Testis (tissue), 3 donors: ENCODE results near the gene U2AF1L4. TPM values are rescaled to one million over a fixed set of nuclear protein-coding genes. Genes with fewer than 3 reads are reported as not detected.

ENCODE experiments used
- DNase-seq: peaks from one replicate; pipeline ENCODE4 v3.0.0-alpha.2; 2019
- H3K27ac ChIP-seq, 2 donors: fragments of 200-600 bp; sonication (generic); one replicate each; pipeline ENCODE4 v1.5.1; 2019
- H3K27me3 ChIP-seq: fragments of 200-600 bp; sonication (generic); one replicate; pipeline ENCODE4 v1.5.1; 2019
- H3K36me3 ChIP-seq: fragments of 200-600 bp; sonication (generic); one replicate; pipeline ENCODE4 v1.5.1; 2017; ENCODE audit warnings: low read depth; ENCODE audit errors: missing control alignments
- H3K4me1 ChIP-seq: fragments of 200-600 bp; sonication (generic); one replicate; pipeline ENCODE4 v1.5.1; 2019
- H3K4me3 ChIP-seq, 2 donors: fragments of 200-600 bp; sonication (generic); one replicate each; pipeline ENCODE4 v1.5.1; 2017 to 2019
- H3K9me3 ChIP-seq: fragments of 200-600 bp; sonication (generic); one replicate; pipeline ENCODE4 v1.5.1; 2017
- CTCF ChIP-seq, 3 experiments: fragments of 450-650 bp in 2 of 3; fragments of 200-600 bp in 1 of 3; sonication (generic) in 1 of 3; IDR thresholded peaks; one replicate each; pipeline ENCODE4 v1.5.1; 2016 to 2019; ENCODE audit warnings: antibody characterized with exemption in 3 of 3, mild to moderate bottlenecking in 2 of 3, moderate library complexity in 1 of 3
- POLR2A ChIP-seq: fragments of 450-650 bp; IDR thresholded peaks from one replicate; pipeline ENCODE4 v1.6.1; 2017; ENCODE audit warnings: antibody characterized with exemption, mild to moderate bottlenecking, moderate library complexity
- WGBS, 2 donors: methylation state at CpG; one replicate each; pipeline ENCODE4 v1.1.5; 2018; 5-methylcytosine and 5-hydroxymethylcytosine counted together
- intact Hi-C: fragments of 100-400 bp; cut with DNase I; formaldehyde crosslinking; loops from one replicate; pipeline ENCODE4 v1.15.1; 2023; ENCODE audit warnings: low total_unique reads
- polyA plus RNA-seq: library from polyadenylated mRNA; stranded (reverse); fragments of 350-450 nt; fragmentation: Illumina TruSeq; extraction: RNeasy Lipid Tissue Mini Kit (QIAGEN cat#74804); gene quantifications from one replicate; pipeline ENCODE4 v1.2.3, GENCODE V29; 2014; ENCODE audit warnings: low read depth, low replicate concordance; ENCODE audit not compliant: insufficient read depth
- total RNA-seq, 2 donors: library from RNA; depleted of rRNA; stranded (reverse); fragments of >200 nt; gene quantifications; one replicate each; pipeline ENCODE4 v1.2.3, GENCODE V29; 2016

U2AF1L4 gene
- total and polyA plus RNA-seq, 3 donors from 2014 or later = 45.3 to 49.6 (median 47.2) TPM

DNA sequence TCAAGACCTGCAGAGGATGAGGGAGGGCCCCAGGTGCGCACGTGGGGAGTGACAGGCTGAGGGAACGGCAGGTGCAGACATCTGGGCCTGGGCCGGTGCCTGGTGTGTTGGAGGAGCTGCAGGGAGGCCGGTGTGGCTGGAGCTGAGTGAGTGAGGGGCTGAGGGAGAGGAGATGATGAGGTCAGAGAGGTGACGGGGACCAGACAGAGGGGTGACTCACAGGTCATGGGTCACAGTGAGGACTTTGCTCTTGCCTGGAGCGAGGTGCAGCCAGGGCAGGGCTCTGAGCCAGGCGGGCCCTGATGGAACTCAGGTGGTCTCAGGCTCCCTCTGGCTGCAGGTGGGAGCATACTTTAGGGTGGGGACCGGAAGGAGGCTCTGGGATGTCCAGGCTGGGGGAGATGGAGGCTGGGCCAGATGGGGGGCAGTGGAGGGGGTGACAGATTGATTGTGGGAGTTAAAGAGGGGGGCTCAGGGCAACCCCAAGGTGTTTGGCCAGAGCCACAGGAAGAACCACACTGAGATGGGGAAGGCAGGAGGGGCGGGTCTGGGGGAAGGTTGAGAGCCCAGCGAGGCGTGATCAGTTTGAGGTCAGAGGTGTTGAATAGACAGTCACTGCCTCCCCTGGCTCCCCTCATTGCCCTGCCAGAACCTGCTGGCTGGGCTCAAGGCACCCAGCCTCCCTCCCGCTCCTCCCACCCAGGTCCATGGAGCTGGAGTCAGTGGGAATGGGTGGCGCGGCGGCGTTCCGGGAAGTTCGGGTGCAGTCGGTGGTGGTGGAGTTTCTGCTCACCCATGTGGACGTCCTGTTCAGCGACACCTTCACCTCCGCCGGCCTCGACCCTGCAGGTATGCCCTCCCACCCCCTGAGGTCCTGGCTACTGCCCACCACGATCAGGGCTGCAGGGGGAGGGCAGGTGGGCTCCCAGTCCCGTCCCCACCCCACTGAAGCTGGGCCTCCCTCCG is 38.5 kb upstream of the U2AF1L4 start:
- Histone ChIP-seq H3K36me3 (no peaks in the 10 kb centered on the region), H3K4me1 (no peaks in the 10 kb centered on the region), H3K27ac (no peak overlapping the region), H3K4me3 (no peak overlapping the region), H3K9me3 (no peaks in the 10 kb centered on the region), H3K27me3 (no peaks in the 10 kb centered on the region)
- 89% methylated on average over 27 to 28 of the region's 28 CpGs for WGBS, 2 donors
- no peak for DNase-seq
- TF ChIP-seq CTCF (IDR thresholded peaks at IDR 0.05) (no peak), POLR2A (no peak)
- intact Hi-C loops = no loop called here

GRCh38 chr19:35782589-35782988 is 37.4 kb upstream of the U2AF1L4 start:
- Histone ChIP-seq H3K27ac (no peak overlapping the region), H3K4me3 (no peak overlapping the region), H3K36me3 (no peaks in the 10 kb centered on the region), H3K27me3 (no peaks in the 10 kb centered on the region), H3K9me3 (no peaks in the 10 kb centered on the region), H3K4me1 (no peaks in the 10 kb centered on the region)
- intact Hi-C loops = no loop called here
- no peak for DNase-seq
- 95 to 97% methylated on average over 10 of the region's 12 CpGs for WGBS, 2 donors
- no peak for TF ChIP-seq POLR2A
- no peak for TF ChIP-seq CTCF (IDR thresholded peaks at IDR 0.05)

- intact Hi-C loops = no loop called here
- Histone ChIP-seq H3K9me3 (no peaks in the 10 kb centered on the region), H3K4me3 (no peak overlapping the region), H3K27me3 (no peaks in the 10 kb centered on the region), H3K4me1 (no peaks in the 10 kb centered on the region), H3K27ac (no peak overlapping the region), H3K36me3 (no peaks in the 10 kb centered on the region)
- WGBS, 2 donors = 86 to 88% methylated on average over 9 of the region's 9 CpGs
- no peak for DNase-seq
- no peak for TF ChIP-seq CTCF (IDR thresholded peaks at IDR 0.05)
Measured at GRCh38 chr19:35781650-35782049, 36.4 kb upstream of the U2AF1L4 start.

- intact Hi-C loops = no loop called here
- Histone ChIP-seq H3K9me3 (no peaks in the 10 kb centered on the region), H3K27me3 (no peaks in the 10 kb centered on the region), H3K4me3 (no peak overlapping the region), H3K36me3 (no peaks in the 10 kb centered on the region), H3K4me1 (peaks cover 7% of the 10 kb centered on the region), H3K27ac (no peak overlapping the region)
- 92 to 94% methylated on average over 19 to 20 of the region's 20 CpGs for WGBS, 2 donors
- TF ChIP-seq POLR2A = no peak
- no peak for TF ChIP-seq CTCF (IDR thresholded peaks at IDR 0.05)
- no peak for DNase-seq
Measured at GRCh38 chr19:35780717-35781116, 35.5 kb upstream of the U2AF1L4 start.

DNA sequence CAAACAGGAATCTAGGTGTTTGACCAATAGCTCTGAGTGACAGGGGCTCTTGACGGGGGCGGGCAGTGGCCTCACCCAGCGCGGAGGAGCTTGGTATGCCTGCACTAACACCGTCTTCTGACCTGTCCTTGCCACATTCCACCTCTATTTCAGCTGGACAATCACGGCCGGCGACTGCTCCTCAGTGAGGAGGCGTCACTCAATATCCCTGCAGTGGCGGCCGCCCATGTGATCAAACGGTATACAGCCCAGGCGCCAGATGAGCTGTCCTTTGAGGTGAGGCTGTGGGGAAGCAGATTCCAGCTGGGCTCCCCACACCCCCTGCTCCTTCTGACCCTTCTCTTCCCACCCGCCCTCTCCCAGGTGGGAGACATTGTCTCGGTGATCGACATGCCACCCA is 34.8 kb upstream of the U2AF1L4 start:
- no peaks in the 10 kb centered on the region for H3K36me3 ChIP-seq
- H3K27ac ChIP-seq = no peak overlapping the region
- intact Hi-C loops = no loop called here
- 95 to 97% methylated on average over 13 to 16 of the region's 16 CpGs for WGBS, 2 donors
- H3K9me3 ChIP-seq = no peaks in the 10 kb centered on the region
- TF ChIP-seq CTCF (IDR thresholded peaks at IDR 0.05) (no peak), POLR2A (no peak)
- peaks cover 7% of the 10 kb centered on the region for H3K4me1 ChIP-seq
- no peak overlapping the region for H3K4me3 ChIP-seq
- no peaks in the 10 kb centered on the region for H3K27me3 ChIP-seq
- DNase-seq = no peak
